ENCODE measurements around the gene TEAD1. TPM values are rescaled to one million over a fixed set of nuclear protein-coding genes. Genes with fewer than 3 reads are reported as not detected.
A peak's percentile ranks its signal among the peaks of the same experiment; 100 is the strongest.

The TEAD1 gene
- total and polyA plus RNA-seq, 8 donors, result 5.9 to 35.1 (median 22.0) TPM

DNA sequence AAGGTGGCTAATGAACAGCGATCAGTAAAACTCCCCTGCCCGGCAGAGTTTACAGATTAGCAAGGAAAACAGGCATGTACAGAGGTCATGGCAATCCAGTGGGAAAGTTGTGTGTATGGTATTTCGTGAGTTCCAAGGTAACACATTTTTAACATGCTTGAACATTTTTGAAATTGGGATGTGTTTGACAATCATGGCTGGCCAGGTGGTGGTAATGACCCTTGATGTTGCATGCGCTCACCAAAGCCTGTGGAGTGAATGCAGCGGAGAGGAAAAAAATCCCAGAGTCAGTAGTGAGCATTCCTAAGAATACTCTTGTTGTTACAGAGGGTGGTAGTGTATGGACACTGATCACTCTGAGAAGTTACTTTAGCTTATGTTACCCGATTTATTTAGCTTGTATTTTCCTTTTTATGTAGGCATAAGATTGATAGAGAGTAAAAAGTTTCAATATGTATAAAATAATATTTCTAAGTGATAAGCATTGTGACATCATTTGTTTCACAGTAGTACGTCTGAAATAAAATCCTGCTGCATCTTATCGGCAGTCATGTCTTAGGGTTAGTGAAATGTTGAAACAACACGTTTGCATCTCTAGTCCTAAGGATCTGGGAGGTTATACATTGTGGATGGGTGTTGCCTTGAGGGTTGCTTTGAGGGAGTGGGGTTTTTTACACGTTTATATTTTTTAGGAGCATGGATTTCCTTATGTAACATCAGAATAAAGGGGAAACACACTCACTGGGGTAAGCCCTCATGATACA is 8.7 kb downstream of the TEAD1 start:
- no peak for FAIRE-seq
- Histone ChIP-seq H3K27ac (no peak overlapping the region), H3K9me3 (no peaks in the 10 kb centered on the region), H3K27me3 (no peaks in the 10 kb centered on the region), H3K4me1 (peaks cover 5 to 41% (median 25%) of the 10 kb centered on the region in 3 donors), H3K4me3 (no peak overlapping the region), H3K36me3 (no peaks in the 10 kb centered on the region)
- no peak for DNase-seq
- 61 to 63% methylated on average over 10 of the region's 10 CpGs for WGBS, 2 donors
- intact Hi-C loops (cut with DNase I), result loop anchor here in 1 of 3 donors (10.0 kb wide), 1 partner anchor 112 kb away; no protein-coding TSS in a partner anchor
- no peak for ATAC-seq
- TF ChIP-seq, protein P1, sequence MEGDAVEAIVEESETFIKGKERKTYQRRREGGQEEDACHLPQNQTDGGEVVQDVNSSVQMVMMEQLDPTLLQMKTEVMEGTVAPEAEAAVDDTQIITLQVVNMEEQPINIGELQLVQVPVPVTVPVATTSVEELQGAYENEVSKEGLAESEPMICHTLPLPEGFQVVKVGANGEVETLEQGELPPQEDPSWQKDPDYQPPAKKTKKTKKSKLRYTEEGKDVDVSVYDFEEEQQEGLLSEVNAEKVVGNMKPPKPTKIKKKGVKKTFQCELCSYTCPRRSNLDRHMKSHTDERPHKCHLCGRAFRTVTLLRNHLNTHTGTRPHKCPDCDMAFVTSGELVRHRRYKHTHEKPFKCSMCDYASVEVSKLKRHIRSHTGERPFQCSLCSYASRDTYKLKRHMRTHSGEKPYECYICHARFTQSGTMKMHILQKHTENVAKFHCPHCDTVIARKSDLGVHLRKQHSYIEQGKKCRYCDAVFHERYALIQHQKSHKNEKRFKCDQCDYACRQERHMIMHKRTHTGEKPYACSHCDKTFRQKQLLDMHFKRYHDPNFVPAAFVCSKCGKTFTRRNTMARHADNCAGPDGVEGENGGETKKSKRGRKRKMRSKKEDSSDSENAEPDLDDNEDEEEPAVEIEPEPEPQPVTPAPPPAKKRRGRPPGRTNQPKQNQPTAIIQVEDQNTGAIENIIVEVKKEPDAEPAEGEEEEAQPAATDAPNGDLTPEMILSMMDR (IDR thresholded peaks at IDR 0.05), result no peak

DNA sequence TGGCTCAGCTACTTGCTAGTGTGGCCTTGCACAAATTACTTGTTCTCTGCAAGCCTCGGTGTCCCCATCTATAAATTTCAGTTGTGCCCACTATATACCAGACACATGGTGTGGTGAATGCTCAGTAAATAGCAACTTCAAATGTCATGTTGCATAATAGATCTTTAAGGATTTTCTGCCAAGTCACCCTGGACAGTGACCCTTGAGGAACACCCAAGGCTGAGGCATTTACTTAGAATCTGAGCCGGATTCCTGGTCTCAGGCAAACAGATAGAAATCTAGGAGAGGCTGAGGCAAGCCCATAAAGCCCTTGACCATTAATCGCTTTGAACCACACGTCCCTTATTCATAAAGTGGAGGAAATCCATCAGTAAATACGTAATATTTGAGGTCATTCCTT is 9.7 kb downstream of the TEAD1 start:
- Histone ChIP-seq H3K9me3 (no peaks in the 10 kb centered on the region), H3K27me3 (no peaks in the 10 kb centered on the region), H3K4me1 (peaks cover 6 to 41% (median 25%) of the 10 kb centered on the region in 3 donors), H3K4me3 (no peak overlapping the region), H3K36me3 (no peaks in the 10 kb centered on the region), H3K27ac (no peak overlapping the region)
- intact Hi-C loops (cut with DNase I), result loop anchor here in 1 of 3 donors (10.0 kb wide), 1 partner anchor 111 kb away; no protein-coding TSS in a partner anchor
- no peak for DNase-seq
- 71 to 83% methylated on average over 5 of the region's 5 CpGs for WGBS, 2 donors
- TF ChIP-seq, protein P1 (IDR thresholded peaks at IDR 0.05), result no peak
- ATAC-seq, result no peak
- FAIRE-seq, result no peak

DNA sequence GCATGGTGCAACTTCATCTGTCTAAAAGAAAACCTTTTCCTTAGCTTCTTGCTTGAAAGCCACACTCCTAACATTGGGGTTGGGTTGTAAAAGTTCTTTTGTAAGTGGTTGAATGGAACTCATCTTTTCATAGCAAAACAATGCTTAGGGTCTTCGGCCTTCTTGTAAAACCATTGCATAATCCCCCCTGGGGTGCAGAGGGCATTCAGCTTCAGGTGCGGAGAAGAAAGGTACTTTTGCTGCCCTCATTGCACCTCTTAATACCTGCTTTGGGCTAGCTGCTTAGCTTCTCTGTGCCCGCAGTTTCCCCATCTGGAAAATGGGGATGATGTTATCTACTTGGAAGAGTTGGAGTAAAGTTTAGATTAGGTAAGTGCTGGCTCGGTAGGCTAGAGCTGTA is 10.1 kb downstream of the TEAD1 start:
- 79 to 82% methylated on average over 4 of the region's 4 CpGs for WGBS, 2 donors
- H3K27ac ChIP-seq, result no peak overlapping the region
- TF ChIP-seq, protein P1 (IDR thresholded peaks at IDR 0.05), result no peak
- DNase-seq (no peak), ATAC-seq (no peak), FAIRE-seq (no peak)
- no peaks in the 10 kb centered on the region for H3K27me3 ChIP-seq
- H3K4me3 ChIP-seq, result no peak overlapping the region
- intact Hi-C loops (cut with DNase I), result loop anchor here in 1 of 3 donors (10.0 kb wide), 1 partner anchor 110 kb away; no protein-coding TSS in a partner anchor
- no peaks in the 10 kb centered on the region for H3K36me3 ChIP-seq
- H3K4me1 ChIP-seq, result peaks cover 7 to 44% (median 24%) of the 10 kb centered on the region in 3 donors
- no peaks in the 10 kb centered on the region for H3K9me3 ChIP-seq

DNA sequence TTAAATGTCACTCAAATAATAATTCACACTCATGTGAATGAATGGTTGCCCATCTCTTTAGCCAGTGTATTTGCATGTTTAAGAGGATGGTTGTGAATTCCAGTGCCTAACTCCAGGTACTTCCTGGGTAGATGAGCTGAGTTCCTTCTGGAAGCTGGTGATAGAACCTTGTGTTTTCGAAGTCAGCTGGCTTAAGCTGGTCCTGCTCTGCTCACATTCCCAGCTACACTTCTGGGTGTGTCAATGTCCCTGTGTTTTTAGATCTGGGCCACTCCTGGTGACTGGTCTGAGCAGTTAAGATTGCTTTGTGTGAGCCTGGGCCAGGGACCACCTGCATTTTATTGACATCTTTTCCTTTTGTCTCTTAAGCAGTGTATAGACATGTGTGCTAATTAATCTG is 10.6 kb downstream of the TEAD1 start:
- WGBS, 2 donors, result 52 to 62% methylated on average over 1 of the region's 1 CpG
- no peaks in the 10 kb centered on the region for H3K9me3 ChIP-seq
- H3K27ac ChIP-seq, result no peak overlapping the region
- FAIRE-seq (no peak), DNase-seq (no peak), ATAC-seq (no peak)
- H3K36me3 ChIP-seq, result no peaks in the 10 kb centered on the region
- intact Hi-C loops (cut with DNase I), result loop anchor here in 1 of 3 donors (10.0 kb wide), 1 partner anchor 110 kb away; no protein-coding TSS in a partner anchor
- H3K4me3 ChIP-seq, result no peak overlapping the region
- H3K27me3 ChIP-seq, result no peaks in the 10 kb centered on the region
- TF ChIP-seq, protein P1 (IDR thresholded peaks at IDR 0.05), result no peak
- peaks cover 11 to 41% (median 19%) of the 10 kb centered on the region in 3 donors for H3K4me1 ChIP-seq

DNA sequence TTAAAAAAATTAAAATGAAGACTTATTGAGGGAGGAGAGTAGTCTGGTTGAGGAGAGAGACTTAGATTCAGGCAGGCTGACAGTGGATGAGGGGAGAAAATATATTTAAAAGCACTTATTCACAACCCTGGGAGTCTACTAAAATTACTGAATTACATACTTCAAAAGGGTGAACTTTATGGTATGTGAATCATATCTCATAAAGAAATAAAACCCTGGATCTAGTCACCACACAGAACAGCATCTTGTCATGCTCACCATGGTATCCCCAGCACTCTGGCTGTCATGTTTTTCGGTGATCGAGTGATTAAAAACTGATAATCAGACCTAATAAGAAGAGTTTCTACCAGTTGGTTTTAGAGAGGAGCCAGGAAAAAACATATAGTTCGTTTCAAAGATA is 11.0 kb downstream of the TEAD1 start:
- ATAC-seq, result no peak
- peaks cover 11 to 39% (median 16%) of the 10 kb centered on the region in 3 donors for H3K4me1 ChIP-seq
- H3K36me3 ChIP-seq, result no peaks in the 10 kb centered on the region
- H3K27ac ChIP-seq, result peak overlapping the region in 1 of 4 donors; percentile 57
- no peaks in the 10 kb centered on the region for H3K9me3 ChIP-seq
- H3K4me3 ChIP-seq, result no peak overlapping the region
- no peaks in the 10 kb centered on the region for H3K27me3 ChIP-seq
- TF ChIP-seq, protein P1 (IDR thresholded peaks at IDR 0.05), result no peak
- intact Hi-C loops (cut with DNase I), result loop anchor here in 1 of 3 donors (10.0 kb wide), 1 partner anchor 110 kb away; no protein-coding TSS in a partner anchor
- WGBS, 2 donors, result 70 to 74% methylated on average over 3 of the region's 3 CpGs
- DNase-seq, result no peak
- FAIRE-seq, result no peak
